ENCODE measurements around the gene EPHB2.

The EPHB2 gene

DNA sequence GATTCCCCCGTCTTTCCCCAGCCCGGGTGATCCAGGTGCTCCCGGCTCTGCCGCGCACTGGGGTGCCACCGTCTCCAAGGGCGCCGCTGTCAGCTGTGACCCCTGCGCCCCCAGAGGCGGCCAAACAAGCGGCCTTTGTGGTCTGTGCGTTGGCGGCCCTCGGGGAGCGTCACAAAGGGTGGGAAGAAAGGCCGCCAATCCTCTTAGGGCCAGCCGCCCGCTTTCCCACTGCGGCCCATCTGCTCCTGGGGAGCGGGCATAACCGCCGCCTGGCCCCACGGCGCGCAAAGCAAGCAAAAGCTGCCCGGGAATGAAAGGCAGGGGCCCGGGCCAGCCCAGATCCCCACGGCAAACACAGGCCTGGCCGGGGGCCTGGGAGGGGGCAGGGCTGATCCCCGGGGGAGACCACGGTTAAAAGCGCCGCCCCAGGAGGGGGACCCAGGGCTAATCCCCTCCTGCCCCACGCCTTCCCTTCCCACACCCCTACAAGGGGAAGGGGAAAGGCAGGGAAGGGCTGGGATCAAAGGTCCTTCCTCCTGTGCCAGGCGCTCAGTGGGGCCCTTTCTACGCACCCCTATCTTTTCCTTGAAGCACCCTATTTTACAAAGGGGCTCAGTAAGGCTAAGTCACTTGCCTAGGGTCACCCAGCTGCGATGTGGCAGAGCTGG is 33.6 kb upstream of the EPHB2 start (continued):
- TF ChIP-seq PRDM2 (tag by site-specific recombination; IDR thresholded peaks at IDR 0.05; ENCODE audit: borderline replicate concordance), result no peak
- no peak for TF ChIP-seq ZNF707 (tag by site-specific recombination; IDR thresholded peaks at IDR 0.05)
- TF ChIP-seq ZNF132 (tag by site-specific recombination; IDR thresholded peaks at IDR 0.05; ENCODE audit: borderline replicate concordance), result no peak
- no peak for TF ChIP-seq ZNF266 (tag by site-specific recombination; IDR thresholded peaks at IDR 0.05; ENCODE audit: low read depth)
- no peak for TF ChIP-seq ZNF335 (tag by site-specific recombination; conservative IDR thresholded peaks at IDR 0.05)
- TF ChIP-seq ZSCAN18 (tag by site-specific recombination; IDR thresholded peaks at IDR 0.05), result no peak
- no peak for TF ChIP-seq ZFP37 (tag by site-specific recombination; IDR thresholded peaks at IDR 0.05)

- Histone ChIP-seq H3K4me1 (ENCODE audit: control insufficient read depth, insufficient read depth, low read length) (no peaks in the 10 kb centered on the region), H3K36me3 (ENCODE audit: control insufficient read depth in 2 of 2, insufficient read depth in 1 of 2, low read length in 2 of 2) (no peaks in the 10 kb centered on the region), H3K4me3 (ENCODE audit: low read depth, low read length) (no peak overlapping the region), H3K27ac (ENCODE audit: extremely low read depth, low read depth, low read length) (no peak overlapping the region), H3K9me3 (ENCODE audit: control insufficient read depth, insufficient read depth, low read depth, low read length) (no peaks in the 10 kb centered on the region)
- ChIA-PET POLR2A (no interaction called here), CTCF (interaction anchor here (0.6 kb wide), 2 partner anchors 286 to 761 kb away, joined by 3 to 6 read pairs; no protein-coding TSS in a partner anchor)
- TF ChIP-seq ZFP37 (tag by site-specific recombination; IDR thresholded peaks at IDR 0.05) (no peak), ZSCAN5A (tag by site-specific recombination; IDR thresholded peaks at IDR 0.05) (no peak), ZFHX2 (tag by site-specific recombination; conservative IDR thresholded peaks at IDR 0.05) (peak; percentile 99), ZNF624 (tag by site-specific recombination; IDR thresholded peaks at IDR 0.05) (no peak), KLF1 (tag by site-specific recombination; IDR thresholded peaks at IDR 0.05) (no peak), ZNF558 (tag by site-specific recombination; IDR thresholded peaks at IDR 0.05) (no peak), ZNF580 (tag by site-specific recombination; IDR thresholded peaks at IDR 0.05) (no peak), ZNF2 (tag by site-specific recombination; IDR thresholded peaks at IDR 0.05) (no peak)
- TF ChIP-seq, protein P1, sequence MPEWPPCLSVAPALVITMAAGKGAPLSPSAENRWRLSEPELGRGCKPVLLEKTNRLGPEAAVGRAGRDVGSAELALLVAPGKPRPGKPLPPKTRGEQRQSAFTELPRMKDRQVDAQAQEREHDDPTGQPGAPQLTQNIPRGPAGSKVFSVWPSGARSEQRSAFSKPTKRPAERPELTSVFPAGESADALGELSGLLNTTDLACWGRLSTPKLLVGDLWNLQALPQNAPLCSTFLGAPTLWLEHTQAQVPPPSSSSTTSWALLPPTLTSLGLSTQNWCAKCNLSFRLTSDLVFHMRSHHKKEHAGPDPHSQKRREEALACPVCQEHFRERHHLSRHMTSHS (tag by site-specific recombination; IDR thresholded peaks at IDR 0.05), result 0 out of 2 replicates have a peak, but pooled peaks have one; percentile 18
- TF ChIP-seq, protein P2, sequence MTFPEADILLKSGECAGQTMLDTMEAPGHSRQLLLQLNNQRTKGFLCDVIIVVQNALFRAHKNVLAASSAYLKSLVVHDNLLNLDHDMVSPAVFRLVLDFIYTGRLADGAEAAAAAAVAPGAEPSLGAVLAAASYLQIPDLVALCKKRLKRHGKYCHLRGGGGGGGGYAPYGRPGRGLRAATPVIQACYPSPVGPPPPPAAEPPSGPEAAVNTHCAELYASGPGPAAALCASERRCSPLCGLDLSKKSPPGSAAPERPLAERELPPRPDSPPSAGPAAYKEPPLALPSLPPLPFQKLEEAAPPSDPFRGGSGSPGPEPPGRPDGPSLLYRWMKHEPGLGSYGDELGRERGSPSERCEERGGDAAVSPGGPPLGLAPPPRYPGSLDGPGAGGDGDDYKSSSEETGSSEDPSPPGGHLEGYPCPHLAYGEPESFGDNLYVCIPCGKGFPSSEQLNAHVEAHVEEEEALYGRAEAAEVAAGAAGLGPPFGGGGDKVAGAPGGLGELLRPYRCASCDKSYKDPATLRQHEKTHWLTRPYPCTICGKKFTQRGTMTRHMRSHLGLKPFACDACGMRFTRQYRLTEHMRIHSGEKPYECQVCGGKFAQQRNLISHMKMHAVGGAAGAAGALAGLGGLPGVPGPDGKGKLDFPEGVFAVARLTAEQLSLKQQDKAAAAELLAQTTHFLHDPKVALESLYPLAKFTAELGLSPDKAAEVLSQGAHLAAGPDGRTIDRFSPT (tag by site-specific recombination; IDR thresholded peaks at IDR 0.05), result no peak
Measured at GRCh38 chr1:22677931-22678896, 32.4 kb upstream of the EPHB2 start.

Data from HEK293 (cell line).